Measurements from ENCODE around the gene PKDCC. TPM values are rescaled to one million over a fixed set of nuclear protein-coding genes. Genes with fewer than 3 reads are reported as not detected.

PKDCC gene
- total and polyA plus RNA-seq, 10 of the 15 experiments (the other 5 are each of a cell fraction or from before 2014, with no cell fraction given), result 0.13 to 10.2 (median 2.3) TPM

DNA sequence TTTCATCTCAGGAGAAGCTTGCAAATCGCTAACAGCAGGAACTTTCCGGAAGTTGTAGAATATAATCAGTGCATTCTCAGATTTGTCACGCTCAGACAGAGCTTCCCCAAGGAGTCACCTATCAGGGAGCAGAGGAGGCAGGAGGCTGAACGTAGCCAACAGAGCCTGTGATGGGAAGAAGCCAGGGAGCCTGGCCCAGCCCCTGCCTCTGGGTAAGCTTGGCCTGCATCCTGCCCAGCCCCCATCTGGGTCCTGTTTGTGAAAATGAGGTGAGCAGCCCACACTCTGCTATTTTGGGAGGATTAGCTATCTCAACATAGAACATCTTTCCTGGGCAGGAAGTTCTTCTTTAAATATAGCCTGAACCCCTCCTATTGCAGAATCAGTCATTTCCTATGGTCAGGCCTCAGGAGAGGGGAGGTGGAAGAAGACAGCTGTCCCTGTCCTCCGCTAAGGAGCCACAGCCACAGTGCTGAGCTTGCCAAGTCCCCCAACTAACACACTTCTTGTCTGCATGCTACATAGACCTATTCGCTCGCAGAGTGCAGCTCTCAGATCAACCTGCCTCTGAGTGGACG, 19.2 kb upstream of the PKDCC start (continued):
- TF ChIP-seq, protein P1, sequence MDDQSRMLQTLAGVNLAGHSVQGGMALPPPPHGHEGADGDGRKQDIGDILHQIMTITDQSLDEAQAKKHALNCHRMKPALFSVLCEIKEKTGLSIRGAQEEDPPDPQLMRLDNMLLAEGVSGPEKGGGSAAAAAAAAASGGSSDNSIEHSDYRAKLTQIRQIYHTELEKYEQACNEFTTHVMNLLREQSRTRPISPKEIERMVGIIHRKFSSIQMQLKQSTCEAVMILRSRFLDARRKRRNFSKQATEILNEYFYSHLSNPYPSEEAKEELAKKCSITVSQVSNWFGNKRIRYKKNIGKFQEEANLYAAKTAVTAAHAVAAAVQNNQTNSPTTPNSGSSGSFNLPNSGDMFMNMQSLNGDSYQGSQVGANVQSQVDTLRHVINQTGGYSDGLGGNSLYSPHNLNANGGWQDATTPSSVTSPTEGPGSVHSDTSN (IDR thresholded peaks at IDR 0.05; ENCODE audit: insufficient replicate concordance, low read depth, low read length), result no peak
- no peak for TF ChIP-seq EP300 (IDR thresholded peaks at IDR 0.05; ENCODE audit: borderline replicate concordance in 1 of 2, control insufficient read depth in 1 of 2, low read depth in 2 of 2, low read length in 2 of 2)
- peak in 1 of 2 experiments; percentile 24; a peak in 2 of 4 replicates for TF ChIP-seq IKZF2 (IDR thresholded peaks at IDR 0.05)
- TF ChIP-seq, protein P2, sequence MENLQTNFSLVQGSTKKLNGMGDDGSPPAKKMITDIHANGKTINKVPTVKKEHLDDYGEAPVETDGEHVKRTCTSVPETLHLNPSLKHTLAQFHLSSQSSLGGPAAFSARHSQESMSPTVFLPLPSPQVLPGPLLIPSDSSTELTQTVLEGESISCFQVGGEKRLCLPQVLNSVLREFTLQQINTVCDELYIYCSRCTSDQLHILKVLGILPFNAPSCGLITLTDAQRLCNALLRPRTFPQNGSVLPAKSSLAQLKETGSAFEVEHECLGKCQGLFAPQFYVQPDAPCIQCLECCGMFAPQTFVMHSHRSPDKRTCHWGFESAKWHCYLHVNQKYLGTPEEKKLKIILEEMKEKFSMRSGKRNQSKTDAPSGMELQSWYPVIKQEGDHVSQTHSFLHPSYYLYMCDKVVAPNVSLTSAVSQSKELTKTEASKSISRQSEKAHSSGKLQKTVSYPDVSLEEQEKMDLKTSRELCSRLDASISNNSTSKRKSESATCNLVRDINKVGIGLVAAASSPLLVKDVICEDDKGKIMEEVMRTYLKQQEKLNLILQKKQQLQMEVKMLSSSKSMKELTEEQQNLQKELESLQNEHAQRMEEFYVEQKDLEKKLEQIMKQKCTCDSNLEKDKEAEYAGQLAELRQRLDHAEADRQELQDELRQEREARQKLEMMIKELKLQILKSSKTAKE (IDR thresholded peaks at IDR 0.05; ENCODE audit: low read depth, poor library complexity, severe bottlenecking), result no peak
- no peak for TF ChIP-seq BHLHE40 (IDR thresholded peaks at IDR 0.05; ENCODE audit: borderline replicate concordance in 1 of 2, low read depth in 2 of 2, low read length in 1 of 2)
- TF ChIP-seq, protein P3, sequence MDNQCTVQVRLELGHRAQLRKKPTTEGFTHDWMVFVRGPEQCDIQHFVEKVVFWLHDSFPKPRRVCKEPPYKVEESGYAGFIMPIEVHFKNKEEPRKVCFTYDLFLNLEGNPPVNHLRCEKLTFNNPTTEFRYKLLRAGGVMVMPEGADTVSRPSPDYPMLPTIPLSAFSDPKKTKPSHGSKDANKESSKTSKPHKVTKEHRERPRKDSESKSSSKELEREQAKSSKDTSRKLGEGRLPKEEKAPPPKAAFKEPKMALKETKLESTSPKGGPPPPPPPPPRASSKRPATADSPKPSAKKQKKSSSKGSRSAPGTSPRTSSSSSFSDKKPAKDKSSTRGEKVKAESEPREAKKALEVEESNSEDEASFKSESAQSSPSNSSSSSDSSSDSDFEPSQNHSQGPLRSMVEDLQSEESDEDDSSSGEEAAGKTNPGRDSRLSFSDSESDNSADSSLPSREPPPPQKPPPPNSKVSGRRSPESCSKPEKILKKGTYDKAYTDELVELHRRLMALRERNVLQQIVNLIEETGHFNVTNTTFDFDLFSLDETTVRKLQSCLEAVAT (IDR thresholded peaks at IDR 0.05), result no peak
- peak; percentile 29 for TF ChIP-seq MEF2B (IDR thresholded peaks at IDR 0.05; ENCODE audit: partially characterized antibody, poor library complexity, severe bottlenecking)
- no peak for TF ChIP-seq ZNF622 (IDR thresholded peaks at IDR 0.05)
- no peak for TF ChIP-seq STAT1 (conservative IDR thresholded peaks at IDR 0.05)
- no peak for TF ChIP-seq KDM1A (IDR thresholded peaks at IDR 0.05; ENCODE audit: borderline replicate concordance)
- TF ChIP-seq, protein P4, sequence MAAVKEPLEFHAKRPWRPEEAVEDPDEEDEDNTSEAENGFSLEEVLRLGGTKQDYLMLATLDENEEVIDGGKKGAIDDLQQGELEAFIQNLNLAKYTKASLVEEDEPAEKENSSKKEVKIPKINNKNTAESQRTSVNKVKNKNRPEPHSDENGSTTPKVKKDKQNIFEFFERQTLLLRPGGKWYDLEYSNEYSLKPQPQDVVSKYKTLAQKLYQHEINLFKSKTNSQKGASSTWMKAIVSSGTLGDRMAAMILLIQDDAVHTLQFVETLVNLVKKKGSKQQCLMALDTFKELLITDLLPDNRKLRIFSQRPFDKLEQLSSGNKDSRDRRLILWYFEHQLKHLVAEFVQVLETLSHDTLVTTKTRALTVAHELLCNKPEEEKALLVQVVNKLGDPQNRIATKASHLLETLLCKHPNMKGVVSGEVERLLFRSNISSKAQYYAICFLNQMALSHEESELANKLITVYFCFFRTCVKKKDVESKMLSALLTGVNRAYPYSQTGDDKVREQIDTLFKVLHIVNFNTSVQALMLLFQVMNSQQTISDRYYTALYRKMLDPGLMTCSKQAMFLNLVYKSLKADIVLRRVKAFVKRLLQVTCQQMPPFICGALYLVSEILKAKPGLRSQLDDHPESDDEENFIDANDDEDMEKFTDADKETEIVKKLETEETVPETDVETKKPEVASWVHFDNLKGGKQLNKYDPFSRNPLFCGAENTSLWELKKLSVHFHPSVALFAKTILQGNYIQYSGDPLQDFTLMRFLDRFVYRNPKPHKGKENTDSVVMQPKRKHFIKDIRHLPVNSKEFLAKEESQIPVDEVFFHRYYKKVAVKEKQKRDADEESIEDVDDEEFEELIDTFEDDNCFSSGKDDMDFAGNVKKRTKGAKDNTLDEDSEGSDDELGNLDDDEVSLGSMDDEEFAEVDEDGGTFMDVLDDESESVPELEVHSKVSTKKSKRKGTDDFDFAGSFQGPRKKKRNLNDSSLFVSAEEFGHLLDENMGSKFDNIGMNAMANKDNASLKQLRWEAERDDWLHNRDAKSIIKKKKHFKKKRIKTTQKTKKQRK (IDR thresholded peaks at IDR 0.05; ENCODE audit: low read depth, low read length), result no peak
- TF ChIP-seq EGR1 (IDR thresholded peaks at IDR 0.05; ENCODE audit: borderline replicate concordance in 1 of 2, low read depth in 2 of 2, low read length in 2 of 2), result peak in 1 of 2 experiments; percentile 58; a peak in 2 of 3 replicates
- TF ChIP-seq NR2C2 (IDR thresholded peaks at IDR 0.05; ENCODE audit: borderline replicate concordance, control insufficient read depth, insufficient read length, low read depth), result no peak
- TF ChIP-seq, protein P5, sequence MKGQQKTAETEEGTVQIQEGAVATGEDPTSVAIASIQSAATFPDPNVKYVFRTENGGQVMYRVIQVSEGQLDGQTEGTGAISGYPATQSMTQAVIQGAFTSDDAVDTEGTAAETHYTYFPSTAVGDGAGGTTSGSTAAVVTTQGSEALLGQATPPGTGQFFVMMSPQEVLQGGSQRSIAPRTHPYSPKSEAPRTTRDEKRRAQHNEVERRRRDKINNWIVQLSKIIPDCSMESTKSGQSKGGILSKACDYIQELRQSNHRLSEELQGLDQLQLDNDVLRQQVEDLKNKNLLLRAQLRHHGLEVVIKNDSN (IDR thresholded peaks at IDR 0.05; ENCODE audit: borderline replicate concordance, extremely low read length, insufficient read depth, low read depth, low read length), result no peak
- no peak for TF ChIP-seq RCOR1 (conservative IDR thresholded peaks at IDR 0.05; ENCODE audit: low read depth, low read length)
- no peak for TF ChIP-seq RAD51 (IDR thresholded peaks at IDR 0.05)
- no peak for TF ChIP-seq ASH2L (IDR thresholded peaks at IDR 0.05; ENCODE audit: borderline replicate concordance, low read depth)
- no peak for TF ChIP-seq HDGF (IDR thresholded peaks at IDR 0.05)
- peak; percentile 71; the same call in 1 of the 2 replicates for TF ChIP-seq CBFB (IDR thresholded peaks at IDR 0.05; ENCODE audit: low read depth)
- 0 out of 2 replicates have a peak, but pooled peaks have one; percentile 30 for TF ChIP-seq GABPA (IDR thresholded peaks at IDR 0.05; ENCODE audit: low read depth)
